K562 (cell line): Measurements from ENCODE around the gene TMCC1. TPM values are rescaled to one million over a fixed set of nuclear protein-coding genes. Genes with fewer than 3 reads are reported as not detected.
A peak's percentile ranks its signal among the peaks of the same experiment; 100 is the strongest.

Experiments
- BDP1 ChIP-seq: IDR thresholded peaks from 3 replicates; pipeline ENCODE4 v1.6.1; 2011; ENCODE audit not compliant: insufficient read length, insufficient read depth
- CBFB ChIP-seq: sonication (generic); formaldehyde crosslinking; IDR thresholded peaks from 2 replicates; pipeline ENCODE4 v1.4.0; 2020; ENCODE audit warnings: mild to moderate bottlenecking, missing genetic modification reagents
- CTBP1 ChIP-seq: fragments of 450-650 bp; IDR thresholded peaks from 2 replicates; pipeline ENCODE4 v1.6.1; 2016; ENCODE audit warnings: borderline replicate concordance
- ELF1 ChIP-seq: fragments of 200-800 bp; sonication (Bioruptor generic); IDR thresholded peaks from 2 replicates; pipeline ENCODE4 v1.6.1; 2016; ENCODE audit warnings: missing genetic modification characterization, missing compliant biosample characterization
- EP400 ChIP-seq: fragments of 450-650 bp; IDR thresholded peaks from 2 replicates; pipeline ENCODE4 v1.6.1; 2017; ENCODE audit warnings: antibody characterized with exemption, mild to moderate bottlenecking, moderate library complexity
- FOXA1 ChIP-seq: fragments of 450-650 bp; IDR thresholded peaks from 2 replicates; pipeline ENCODE4 v1.6.1; 2016; ENCODE audit warnings: mild to moderate bottlenecking, borderline replicate concordance
- HNRNPUL1 ChIP-seq: fragments of 200-400 bp; formaldehyde crosslinking; IDR thresholded peaks from 2 replicates; pipeline ENCODE4 v1.6.1; 2017; ENCODE audit warnings: low read length
- JUN ChIP-seq, 2 experiments: sonication (generic) in 1 of 2; formaldehyde crosslinking in 1 of 2; IDR thresholded peaks; 2 replicates each; pipeline versions ENCODE4 v1.6.1 to v1.8.0; 2012 to 2022; ENCODE audit warnings: borderline replicate concordance in 2 of 2, mild to moderate bottlenecking in 2 of 2, improper control_type of control experiment in 1 of 2, low read depth in 1 of 2, low read length in 1 of 2, missing genetic modification reagents in 1 of 2
- MXI1 ChIP-seq: IDR thresholded peaks from 2 replicates; pipeline ENCODE4 v1.6.1; 2011; ENCODE audit warnings: low read depth, mild to moderate bottlenecking, improper control_type of control experiment, low read length
- NFATC3 ChIP-seq: fragments of 450-650 bp; IDR thresholded peaks from 2 replicates; pipeline ENCODE4 v1.6.1; 2017; ENCODE audit warnings: mild to moderate bottlenecking
- PRMT5 ChIP-seq: sonication (generic); formaldehyde crosslinking; IDR thresholded peaks from 2 replicates; pipeline ENCODE4 v1.5.0; 2020; ENCODE audit warnings: missing genetic modification reagents
- RBM25 ChIP-seq: fragments of 200-400 bp; formaldehyde crosslinking; IDR thresholded peaks from 2 replicates; pipeline ENCODE4 v1.6.1; 2018; ENCODE audit warnings: low read length, low read depth, moderate library complexity; ENCODE audit not compliant: severe bottlenecking
- ZNF140 ChIP-seq: fragments of 250-450 bp; sonication (Bioruptor Pico); IDR thresholded peaks from 2 replicates; pipeline ENCODE4 v1.8.0; 2021; ENCODE audit warnings: moderate library complexity, mild to moderate bottlenecking, inconsistent platforms
- ZNF165 ChIP-seq: fragments of 250-450 bp; sonication (Bioruptor Pico); IDR thresholded peaks from 2 replicates; pipeline ENCODE4 v1.4.0; 2020; ENCODE audit warnings: borderline replicate concordance
- ZNF217 ChIP-seq: sonication (generic); formaldehyde crosslinking; IDR thresholded peaks from 2 replicates; pipeline ENCODE4 v1.8.0; 2022; ENCODE audit warnings: mild to moderate bottlenecking, missing genetic modification reagents
- ZNF253 ChIP-seq: fragments of 250-450 bp; sonication (Bioruptor Pico); conservative IDR thresholded peaks from 2 replicates; pipeline ENCODE4 v1.6.1; 2021; ENCODE audit warnings: mild to moderate bottlenecking
- ZNF586 ChIP-seq: fragments of 450-650 bp; formaldehyde crosslinking; conservative IDR thresholded peaks from 2 replicates; pipeline ENCODE4 v1.4.0; 2020; ENCODE audit warnings: mild to moderate bottlenecking, moderate library complexity
- polyA plus RNA-seq, 8 experiments: library from polyadenylated mRNA; depleted of rRNA in 4 of 8; stranded (reverse) in 5 of 8; unstranded in 3 of 8; fragments of >200 nt; fragmentation: Nextera tagmentation in 2 of 8; fragmentation: Illumina TruSeq in 1 of 8; extraction: Ambion mirVana in 2 of 8; extraction: Trizol in 1 of 8; gene quantifications; 2 replicates each; pipeline versions ENCODE4 v1.2.1 to v1.2.3, GENCODE V29; 2011 to 2014; ENCODE audit warnings: inconsistent platforms in 1 of 8, missing spikeins in 1 of 8
- total RNA-seq, 7 experiments: library from RNA; depleted of rRNA in 6 of 7; stranded (reverse); fragments of >200 nt in 6 of 7; fragmentation: Illumina TruSeq in 2 of 7; extraction: Trizol in 2 of 7; gene quantifications; 2 replicates each; pipeline versions ENCODE4 v1.2.1 to v1.2.3, GENCODE V29; 2011 to 2021; ENCODE audit warnings: low replicate concordance in 1 of 7
- TF ChIP-seq, protein P1 (sequence below): fragments of 250-450 bp; sonication (Bioruptor Pico); IDR thresholded peaks from 2 replicates; pipeline ENCODE4 v1.8.0; 2021; ENCODE audit warnings: moderate library complexity, mild to moderate bottlenecking, inconsistent platforms
- TF ChIP-seq, protein P2 (sequence below): fragments of 150-350 bp; IDR thresholded peaks from 2 replicates; pipeline ENCODE4 v1.6.1; 2014; ENCODE audit warnings: low read depth, mild to moderate bottlenecking, low read length, borderline replicate concordance
- TF ChIP-seq, protein P3 (sequence below): fragments of 450-650 bp; IDR thresholded peaks from 2 replicates; pipeline ENCODE4 v1.6.1; 2016; ENCODE audit warnings: missing biosample characterization, missing genetic modification characterization
- TF ChIP-seq, protein P4 (sequence below): fragments of 450-650 bp; IDR thresholded peaks from 2 replicates; pipeline ENCODE4 v1.6.1; 2017; ENCODE audit warnings: mild to moderate bottlenecking, moderate library complexity

The TMCC1 gene
- total and polyA plus RNA-seq, 9 of the 15 experiments (the other 6 are each of a cell fraction or from before 2014, with no cell fraction given) = 0.89 to 8.7 (median 4.0) TPM

DNA sequence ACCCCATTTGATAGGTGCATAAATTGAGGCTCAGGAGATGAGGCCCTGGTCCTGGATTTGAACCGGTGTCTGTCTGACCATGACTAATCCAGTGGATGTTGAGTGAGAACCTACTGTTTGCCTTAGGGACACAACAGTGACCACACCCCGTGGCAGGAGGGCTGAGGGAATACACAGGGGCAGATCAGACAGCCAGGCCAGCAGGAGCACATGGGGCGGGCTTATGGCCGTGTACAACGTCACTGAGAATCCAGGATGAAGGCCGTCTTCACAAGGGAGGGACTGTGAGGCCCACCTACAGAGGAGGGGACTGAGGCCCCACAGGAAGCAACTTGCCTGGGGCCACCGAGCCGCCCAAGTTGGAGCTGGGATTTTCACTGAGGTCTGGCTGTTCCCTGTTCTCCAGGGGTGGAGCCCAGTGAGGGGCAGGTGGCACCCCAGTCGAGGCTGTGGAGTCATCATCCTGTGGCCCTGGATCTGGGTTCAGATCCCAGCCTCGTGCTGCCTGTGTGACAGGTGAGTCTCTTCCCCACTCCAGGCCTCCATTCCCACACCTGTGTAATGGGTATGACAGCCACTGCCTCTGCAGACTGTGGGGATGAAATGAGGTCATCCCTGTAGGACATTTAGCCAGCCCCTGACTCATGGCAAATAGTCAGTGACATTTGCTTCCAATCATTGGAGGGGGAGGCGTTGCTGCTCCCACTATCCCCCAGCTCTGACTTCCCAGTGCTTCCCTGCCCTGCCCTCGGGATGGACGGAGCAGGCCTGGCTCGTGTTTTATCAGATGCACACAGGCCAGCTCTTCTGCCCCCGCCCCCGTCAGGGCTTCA lies 280.8 kb downstream of the TMCC1 start (continued):
- TF ChIP-seq, protein P1, sequence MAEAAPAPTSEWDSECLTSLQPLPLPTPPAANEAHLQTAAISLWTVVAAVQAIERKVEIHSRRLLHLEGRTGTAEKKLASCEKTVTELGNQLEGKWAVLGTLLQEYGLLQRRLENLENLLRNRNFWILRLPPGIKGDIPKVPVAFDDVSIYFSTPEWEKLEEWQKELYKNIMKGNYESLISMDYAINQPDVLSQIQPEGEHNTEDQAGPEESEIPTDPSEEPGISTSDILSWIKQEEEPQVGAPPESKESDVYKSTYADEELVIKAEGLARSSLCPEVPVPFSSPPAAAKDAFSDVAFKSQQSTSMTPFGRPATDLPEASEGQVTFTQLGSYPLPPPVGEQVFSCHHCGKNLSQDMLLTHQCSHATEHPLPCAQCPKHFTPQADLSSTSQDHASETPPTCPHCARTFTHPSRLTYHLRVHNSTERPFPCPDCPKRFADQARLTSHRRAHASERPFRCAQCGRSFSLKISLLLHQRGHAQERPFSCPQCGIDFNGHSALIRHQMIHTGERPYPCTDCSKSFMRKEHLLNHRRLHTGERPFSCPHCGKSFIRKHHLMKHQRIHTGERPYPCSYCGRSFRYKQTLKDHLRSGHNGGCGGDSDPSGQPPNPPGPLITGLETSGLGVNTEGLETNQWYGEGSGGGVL = no peak
- no peak for TF ChIP-seq MXI1
- no peak for TF ChIP-seq ZNF165
- no peak for TF ChIP-seq ELF1 (tag)
- no peak for TF ChIP-seq ZNF140 (CRISPR knock-in tag)
- TF ChIP-seq CTBP1 = no peak
- TF ChIP-seq, protein P2, sequence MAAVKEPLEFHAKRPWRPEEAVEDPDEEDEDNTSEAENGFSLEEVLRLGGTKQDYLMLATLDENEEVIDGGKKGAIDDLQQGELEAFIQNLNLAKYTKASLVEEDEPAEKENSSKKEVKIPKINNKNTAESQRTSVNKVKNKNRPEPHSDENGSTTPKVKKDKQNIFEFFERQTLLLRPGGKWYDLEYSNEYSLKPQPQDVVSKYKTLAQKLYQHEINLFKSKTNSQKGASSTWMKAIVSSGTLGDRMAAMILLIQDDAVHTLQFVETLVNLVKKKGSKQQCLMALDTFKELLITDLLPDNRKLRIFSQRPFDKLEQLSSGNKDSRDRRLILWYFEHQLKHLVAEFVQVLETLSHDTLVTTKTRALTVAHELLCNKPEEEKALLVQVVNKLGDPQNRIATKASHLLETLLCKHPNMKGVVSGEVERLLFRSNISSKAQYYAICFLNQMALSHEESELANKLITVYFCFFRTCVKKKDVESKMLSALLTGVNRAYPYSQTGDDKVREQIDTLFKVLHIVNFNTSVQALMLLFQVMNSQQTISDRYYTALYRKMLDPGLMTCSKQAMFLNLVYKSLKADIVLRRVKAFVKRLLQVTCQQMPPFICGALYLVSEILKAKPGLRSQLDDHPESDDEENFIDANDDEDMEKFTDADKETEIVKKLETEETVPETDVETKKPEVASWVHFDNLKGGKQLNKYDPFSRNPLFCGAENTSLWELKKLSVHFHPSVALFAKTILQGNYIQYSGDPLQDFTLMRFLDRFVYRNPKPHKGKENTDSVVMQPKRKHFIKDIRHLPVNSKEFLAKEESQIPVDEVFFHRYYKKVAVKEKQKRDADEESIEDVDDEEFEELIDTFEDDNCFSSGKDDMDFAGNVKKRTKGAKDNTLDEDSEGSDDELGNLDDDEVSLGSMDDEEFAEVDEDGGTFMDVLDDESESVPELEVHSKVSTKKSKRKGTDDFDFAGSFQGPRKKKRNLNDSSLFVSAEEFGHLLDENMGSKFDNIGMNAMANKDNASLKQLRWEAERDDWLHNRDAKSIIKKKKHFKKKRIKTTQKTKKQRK = no peak
- no peak for TF ChIP-seq HNRNPUL1
- no peak for TF ChIP-seq CBFB
- TF ChIP-seq NFATC3 = no peak
- 0 out of 2 replicates have a peak, but pooled peaks have one; percentile 21 for TF ChIP-seq JUN (IDR thresholded peaks at IDR 0.05; ENCODE audit: borderline replicate concordance, low read depth, low read length)
- no peak for TF ChIP-seq JUN (CRISPR knock-in tag; IDR thresholded peaks at IDR 0.05; ENCODE audit: borderline replicate concordance)
- TF ChIP-seq FOXA1 = no peak
- no peak for TF ChIP-seq ZNF586
- TF ChIP-seq RBM25 = peak; percentile 35
- TF ChIP-seq PRMT5 = no peak
- TF ChIP-seq ZNF217 (CRISPR knock-in tag) = no peak
- TF ChIP-seq, protein P3, sequence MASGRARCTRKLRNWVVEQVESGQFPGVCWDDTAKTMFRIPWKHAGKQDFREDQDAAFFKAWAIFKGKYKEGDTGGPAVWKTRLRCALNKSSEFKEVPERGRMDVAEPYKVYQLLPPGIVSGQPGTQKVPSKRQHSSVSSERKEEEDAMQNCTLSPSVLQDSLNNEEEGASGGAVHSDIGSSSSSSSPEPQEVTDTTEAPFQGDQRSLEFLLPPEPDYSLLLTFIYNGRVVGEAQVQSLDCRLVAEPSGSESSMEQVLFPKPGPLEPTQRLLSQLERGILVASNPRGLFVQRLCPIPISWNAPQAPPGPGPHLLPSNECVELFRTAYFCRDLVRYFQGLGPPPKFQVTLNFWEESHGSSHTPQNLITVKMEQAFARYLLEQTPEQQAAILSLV (tag) = no peak
- TF ChIP-seq, protein P4, sequence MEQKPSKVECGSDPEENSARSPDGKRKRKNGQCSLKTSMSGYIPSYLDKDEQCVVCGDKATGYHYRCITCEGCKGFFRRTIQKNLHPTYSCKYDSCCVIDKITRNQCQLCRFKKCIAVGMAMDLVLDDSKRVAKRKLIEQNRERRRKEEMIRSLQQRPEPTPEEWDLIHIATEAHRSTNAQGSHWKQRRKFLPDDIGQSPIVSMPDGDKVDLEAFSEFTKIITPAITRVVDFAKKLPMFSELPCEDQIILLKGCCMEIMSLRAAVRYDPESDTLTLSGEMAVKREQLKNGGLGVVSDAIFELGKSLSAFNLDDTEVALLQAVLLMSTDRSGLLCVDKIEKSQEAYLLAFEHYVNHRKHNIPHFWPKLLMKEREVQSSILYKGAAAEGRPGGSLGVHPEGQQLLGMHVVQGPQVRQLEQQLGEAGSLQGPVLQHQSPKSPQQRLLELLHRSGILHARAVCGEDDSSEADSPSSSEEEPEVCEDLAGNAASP = no peak
- no peak for TF ChIP-seq BDP1
- no peak for TF ChIP-seq EP400
- TF ChIP-seq ZNF253 (CRISPR knock-in tag) = no peak
